ENCODE data around the gene C1QTNF1.

- no peak for TF ChIP-seq ZFP1 (CRISPR knock-in tag; IDR thresholded peaks at IDR 0.05)
- TF ChIP-seq FOXP1 (CRISPR knock-in tag; IDR thresholded peaks at IDR 0.05) = no peak
- TF ChIP-seq ATF3 (IDR thresholded peaks at IDR 0.05) = no peak
- TF ChIP-seq ATF3 (CRISPR knock-in tag; conservative IDR thresholded peaks at IDR 0.05) = no peak
- no peak for TF ChIP-seq ZC3H4 (CRISPR knock-in tag; IDR thresholded peaks at IDR 0.05; ENCODE audit: borderline replicate concordance)
- TF ChIP-seq NFATC3 (IDR thresholded peaks at IDR 0.05) = no peak
- TF ChIP-seq NBN (IDR thresholded peaks at IDR 0.05; ENCODE audit: low read depth) = no peak
- no peak for TF ChIP-seq ZNF197 (CRISPR knock-in tag; IDR thresholded peaks at IDR 0.05; ENCODE audit: low read depth)
- no peak for TF ChIP-seq CTCF (IDR thresholded peaks at IDR 0.05 in 2 of 3, conservative IDR thresholded peaks at IDR 0.05 in 1 of 3; ENCODE audit: insufficient read depth in 2 of 3, low read depth in 1 of 3, low read length in 3 of 3)
- no peak for TF ChIP-seq ZNF133 (CRISPR knock-in tag; IDR thresholded peaks at IDR 0.05)
- TF ChIP-seq ZKSCAN8 (CRISPR knock-in tag; IDR thresholded peaks at IDR 0.05) = no peak
These were observed 52.0 kb downstream of the C1QTNF1 start for GRCh38 chr17:79075861-79076406.

Measured in K562 (cell line).